Ectodermal cell (in vitro differentiated cells): ENCODE data around the gene NCKAP5L.

ENCODE experiments used
- H3K27ac ChIP-seq: 2 replicates; pipeline ENCODE4 v1.7.0; 2013; ENCODE audit warnings: mild to moderate bottlenecking, low read depth, low read length; ENCODE audit not compliant: insufficient read depth, poor library complexity, severe bottlenecking
- H3K27me3 ChIP-seq: 2 replicates; pipeline ENCODE4 v1.7.0; 2013; ENCODE audit warnings: mild to moderate bottlenecking, low read length; ENCODE audit not compliant: insufficient read depth, control insufficient read depth, poor library complexity, severe bottlenecking
- H3K36me3 ChIP-seq: one replicate; pipeline ENCODE4 v1.7.0; 2013; ENCODE audit warnings: low read length; ENCODE audit not compliant: control insufficient read depth, insufficient read depth
- H3K4me1 ChIP-seq: one replicate; pipeline ENCODE4 v1.7.0; 2013; ENCODE audit warnings: low read length; ENCODE audit not compliant: control insufficient read depth, insufficient read depth
- H3K4me3 ChIP-seq: 2 replicates; pipeline ENCODE4 v1.7.0; 2013; ENCODE audit warnings: low read depth, low read length, control low read depth; ENCODE audit not compliant: insufficient read depth
- H3K9me3 ChIP-seq: 2 replicates; pipeline ENCODE4 v1.7.0; 2013; ENCODE audit warnings: mild to moderate bottlenecking, low read length, moderate library complexity; ENCODE audit not compliant: control insufficient read depth
- WGBS, 2 experiments: methylation state at CpG; one replicate each; pipeline ENCODE4 v1.1.7; 2013; ENCODE audit warnings: missing lambda C conversion rate in 2 of 2; 5-methylcytosine and 5-hydroxymethylcytosine counted together

NCKAP5L gene

GRCh38 chr12:49794021-49794420, 34.2 kb downstream of the NCKAP5L start:
- Histone ChIP-seq H3K4me1 (no peaks in the 10 kb centered on the region), H3K27me3 (no peaks in the 10 kb centered on the region), H3K36me3 (peaks cover 6% of the 10 kb centered on the region), H3K27ac (no peak overlapping the region), H3K4me3 (no peak overlapping the region), H3K9me3 (no peaks in the 10 kb centered on the region)
- 97% methylated on average over 5 of the region's 5 CpGs for WGBS, 2 experiments

GRCh38 chr12:49793620-49794019, 34.6 kb downstream of the NCKAP5L start:
- H3K9me3 ChIP-seq, result no peaks in the 10 kb centered on the region
- 93 to 95% methylated on average over 9 of the region's 9 CpGs for WGBS, 2 experiments
- no peak overlapping the region for H3K27ac ChIP-seq
- H3K4me3 ChIP-seq, result no peak overlapping the region
- no peaks in the 10 kb centered on the region for H3K4me1 ChIP-seq
- H3K27me3 ChIP-seq, result no peaks in the 10 kb centered on the region
- H3K36me3 ChIP-seq, result peaks cover 6% of the 10 kb centered on the region

- peaks cover 6% of the 10 kb centered on the region for H3K36me3 ChIP-seq
- H3K27ac ChIP-seq, result no peak overlapping the region
- WGBS, 2 experiments, result 90 to 91% methylated on average over 9 to 10 of the region's 11 CpGs
- H3K9me3 ChIP-seq, result no peaks in the 10 kb centered on the region
- H3K27me3 ChIP-seq, result no peaks in the 10 kb centered on the region
- H3K4me1 ChIP-seq, result no peaks in the 10 kb centered on the region
- H3K4me3 ChIP-seq, result no peak overlapping the region
Observed at GRCh38 chr12:49792976-49793580, 35.1 kb downstream of the NCKAP5L start.

DNA sequence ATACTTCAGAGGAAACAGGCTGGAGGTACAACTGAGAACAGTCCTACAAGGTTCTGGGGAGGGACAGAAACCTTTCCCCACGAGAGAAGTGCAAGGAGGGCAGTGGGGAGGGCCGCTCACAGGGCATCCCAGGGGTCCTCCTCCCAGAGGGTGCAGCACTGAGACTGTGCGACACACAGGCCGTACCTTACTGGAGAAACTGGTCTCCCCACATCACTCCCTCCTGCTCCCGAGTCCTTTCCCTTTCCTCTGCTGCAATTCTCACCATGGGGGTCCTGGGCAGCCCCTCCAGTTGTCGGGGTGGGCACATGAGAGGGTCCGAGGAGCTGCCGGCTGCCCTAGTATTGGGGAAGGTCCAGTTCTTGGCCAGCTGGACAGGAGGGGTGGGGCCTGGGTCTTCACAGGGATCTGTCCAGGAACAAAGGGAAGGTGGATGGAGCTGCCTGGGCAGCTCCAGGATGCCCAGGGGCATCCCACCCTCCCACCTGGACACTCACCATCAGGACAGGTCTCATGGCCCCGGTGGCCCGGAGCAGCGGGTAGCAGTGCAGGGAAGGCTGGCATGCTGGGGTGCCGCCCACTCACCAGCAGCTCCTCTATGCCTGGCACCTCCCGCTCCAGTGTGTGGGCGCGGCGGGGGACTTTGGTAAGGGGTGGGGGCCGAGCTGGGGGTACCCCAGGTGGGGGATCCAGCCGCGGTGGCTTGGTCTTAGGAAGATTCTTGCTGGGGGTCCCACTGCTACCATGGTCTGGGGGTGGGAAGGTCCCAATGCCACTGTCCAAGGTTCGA, 35.8 kb downstream of the NCKAP5L start:
- H3K27ac ChIP-seq, result no peak overlapping the region
- H3K4me1 ChIP-seq, result no peaks in the 10 kb centered on the region
- 93 to 94% methylated on average over 20 of the region's 20 CpGs for WGBS, 2 experiments
- no peak overlapping the region for H3K4me3 ChIP-seq
- H3K36me3 ChIP-seq, result peaks cover 6% of the 10 kb centered on the region
- no peaks in the 10 kb centered on the region for H3K9me3 ChIP-seq
- no peaks in the 10 kb centered on the region for H3K27me3 ChIP-seq

GRCh38 chr12:49791700-49792099, 36.5 kb downstream of the NCKAP5L start:
- Histone ChIP-seq H3K4me3 (no peak overlapping the region), H3K27ac (no peak overlapping the region), H3K4me1 (no peaks in the 10 kb centered on the region), H3K9me3 (no peaks in the 10 kb centered on the region), H3K27me3 (no peaks in the 10 kb centered on the region), H3K36me3 (peaks cover under 1% of the 10 kb centered on the region)
- 93 to 94% methylated on average over 23 of the region's 23 CpGs for WGBS, 2 experiments

GRCh38 chr12:49790741-49791555, 37.3 kb downstream of the NCKAP5L start:
- WGBS, 2 experiments, result 91 to 95% methylated on average over 22 of the region's 22 CpGs
- H3K27ac ChIP-seq, result peak overlapping the region; percentile 9
- no peaks in the 10 kb centered on the region for H3K27me3 ChIP-seq
- no peaks in the 10 kb centered on the region for H3K9me3 ChIP-seq
- no peaks in the 10 kb centered on the region for H3K36me3 ChIP-seq
- H3K4me1 ChIP-seq, result no peaks in the 10 kb centered on the region
- H3K4me3 ChIP-seq, result no peak overlapping the region

GRCh38 chr12:49789992-49790391, 38.2 kb downstream of the NCKAP5L start:
- Histone ChIP-seq H3K9me3 (no peaks in the 10 kb centered on the region), H3K4me3 (no peak overlapping the region), H3K4me1 (no peaks in the 10 kb centered on the region), H3K36me3 (no peaks in the 10 kb centered on the region), H3K27me3 (no peaks in the 10 kb centered on the region), H3K27ac (no peak overlapping the region)
- 88% methylated on average over 3 of the region's 3 CpGs for WGBS, 2 experiments

- Histone ChIP-seq H3K4me1 (no peaks in the 10 kb centered on the region), H3K4me3 (no peak overlapping the region), H3K27me3 (no peaks in the 10 kb centered on the region), H3K36me3 (no peaks in the 10 kb centered on the region), H3K9me3 (no peaks in the 10 kb centered on the region), H3K27ac (no peak overlapping the region)
- WGBS, 2 experiments, result 83 to 86% methylated on average over 1 to 2 of the region's 2 CpGs
Observed at GRCh38 chr12:49787672-49788071, 40.5 kb downstream of the NCKAP5L start.

- no peak overlapping the region for H3K27ac ChIP-seq
- 92 to 94% methylated on average over 4 of the region's 4 CpGs for WGBS, 2 experiments
- H3K27me3 ChIP-seq, result no peaks in the 10 kb centered on the region
Observed at GRCh38 chr12:49784756-49785409, 43.3 kb downstream of the NCKAP5L start.

More at GRCh38 chr12:49784756-49785409, 43.3 kb downstream of the NCKAP5L start:
- H3K4me3 ChIP-seq, result no peak overlapping the region
- no peaks in the 10 kb centered on the region for H3K36me3 ChIP-seq
- H3K4me1 ChIP-seq, result no peaks in the 10 kb centered on the region
- no peaks in the 10 kb centered on the region for H3K9me3 ChIP-seq
